Prostate gland (tissue), 2 donors: Measurements from ENCODE around the gene LGR6.

Source experiments
- POLR2A ChIP-seq: fragments of 450-650 bp; IDR thresholded peaks from one replicate; pipeline ENCODE4 v1.6.1; 2016; ENCODE audit warnings: antibody characterized with exemption, mild to moderate bottlenecking
- POLR2AphosphoS5 ChIP-seq: sonication (generic); formaldehyde crosslinking; IDR thresholded peaks from one replicate; pipeline ENCODE4 v1.6.1; 2017; ENCODE audit warnings: antibody characterized with exemption
- TF ChIP-seq, protein P1 (sequence below), 4 experiments: fragments of 200-600 bp in 2 of 4; fragments of 450-650 bp in 2 of 4; sonication (generic) in 2 of 4; IDR thresholded peaks; 1 replicate in 3 of 4; 2 replicates in 1 of 4; pipeline ENCODE4 v1.5.1; 2016 to 2019; ENCODE audit warnings: antibody characterized with exemption in 4 of 4, mild to moderate bottlenecking in 2 of 4, moderate library complexity in 2 of 4

- TF ChIP-seq, protein P1, sequence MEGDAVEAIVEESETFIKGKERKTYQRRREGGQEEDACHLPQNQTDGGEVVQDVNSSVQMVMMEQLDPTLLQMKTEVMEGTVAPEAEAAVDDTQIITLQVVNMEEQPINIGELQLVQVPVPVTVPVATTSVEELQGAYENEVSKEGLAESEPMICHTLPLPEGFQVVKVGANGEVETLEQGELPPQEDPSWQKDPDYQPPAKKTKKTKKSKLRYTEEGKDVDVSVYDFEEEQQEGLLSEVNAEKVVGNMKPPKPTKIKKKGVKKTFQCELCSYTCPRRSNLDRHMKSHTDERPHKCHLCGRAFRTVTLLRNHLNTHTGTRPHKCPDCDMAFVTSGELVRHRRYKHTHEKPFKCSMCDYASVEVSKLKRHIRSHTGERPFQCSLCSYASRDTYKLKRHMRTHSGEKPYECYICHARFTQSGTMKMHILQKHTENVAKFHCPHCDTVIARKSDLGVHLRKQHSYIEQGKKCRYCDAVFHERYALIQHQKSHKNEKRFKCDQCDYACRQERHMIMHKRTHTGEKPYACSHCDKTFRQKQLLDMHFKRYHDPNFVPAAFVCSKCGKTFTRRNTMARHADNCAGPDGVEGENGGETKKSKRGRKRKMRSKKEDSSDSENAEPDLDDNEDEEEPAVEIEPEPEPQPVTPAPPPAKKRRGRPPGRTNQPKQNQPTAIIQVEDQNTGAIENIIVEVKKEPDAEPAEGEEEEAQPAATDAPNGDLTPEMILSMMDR (IDR thresholded peaks at IDR 0.05): peak in 1 of 4 experiments; percentile 7
- no peak for TF ChIP-seq POLR2A
- no peak for TF ChIP-seq POLR2AphosphoS5
These were observed 93.1 kb downstream of the LGR6 start for GRCh38 chr1:202286622-202287097.
